Hepatocyte (in vitro differentiated cells): ENCODE measurements around the gene MAST4. TPM values are rescaled to one million over a fixed set of nuclear protein-coding genes. Genes with fewer than 3 reads are reported as not detected.

ENCODE experiments used
- DNase-seq: peaks from one replicate; pipeline ENCODE4 v3.0.0-alpha.2; 2016; ENCODE audit warnings: low spot score
- H2AFZ ChIP-seq: fragments of 200-600 bp; sonication (generic); 2 replicates; pipeline ENCODE4 v1.6.0; 2016; ENCODE audit warnings: antibody characterized with exemption, mild to moderate bottlenecking
- H3K27ac ChIP-seq: fragments of 200-600 bp; sonication (generic); 2 replicates; pipeline ENCODE4 v1.5.1; 2016; ENCODE audit warnings: mild to moderate bottlenecking
- H3K27me3 ChIP-seq: fragments of 200-600 bp; sonication (generic); 2 replicates; pipeline ENCODE4 v1.6.1; 2016
- H3K36me3 ChIP-seq: fragments of 200-600 bp; sonication (generic); replicated peaks from 2 replicates; pipeline ENCODE4 v1.5.1; 2016; ENCODE audit warnings: low read depth; ENCODE audit not compliant: insufficient read depth
- H3K4me1 ChIP-seq: fragments of 200-600 bp; sonication (generic); 2 replicates; pipeline ENCODE4 v1.5.1; 2016; ENCODE audit warnings: mild to moderate bottlenecking, moderate library complexity; ENCODE audit not compliant: insufficient read depth
- H3K4me2 ChIP-seq: fragments of 200-600 bp; sonication (generic); 2 replicates; pipeline ENCODE4 v1.6.0; 2016
- H3K4me3 ChIP-seq: fragments of 200-600 bp; sonication (generic); 2 replicates; pipeline ENCODE4 v1.5.1; 2016; ENCODE audit warnings: mild to moderate bottlenecking
- H3K79me2 ChIP-seq: fragments of 200-600 bp; sonication (generic); 2 replicates; pipeline ENCODE4 v1.6.0; 2017; ENCODE audit warnings: mild to moderate bottlenecking
- H3K9me2 ChIP-seq: fragments of 200-600 bp; sonication (generic); replicated peaks from 2 replicates; pipeline ENCODE4 v1.6.0; 2017; ENCODE audit warnings: mild to moderate bottlenecking; ENCODE audit not compliant: insufficient read depth
- H3K9me3 ChIP-seq: fragments of 200-600 bp; sonication (generic); 2 replicates; pipeline ENCODE4 v1.5.1; 2016; ENCODE audit warnings: low read depth, mild to moderate bottlenecking
- H4K20me1 ChIP-seq: fragments of 200-600 bp; sonication (generic); 2 replicates; pipeline ENCODE4 v1.6.0; 2016; ENCODE audit warnings: mild to moderate bottlenecking; ENCODE audit not compliant: insufficient read depth, poor library complexity, severe bottlenecking
- EZH2 ChIP-seq: fragments of 200-600 bp; sonication (generic); IDR thresholded peaks from 2 replicates; pipeline ENCODE4 v1.6.1; 2016; ENCODE audit warnings: antibody characterized with exemption, mild to moderate bottlenecking, borderline replicate concordance
- EZH2phosphoT487 ChIP-seq: fragments of 200-600 bp; sonication (generic); IDR thresholded peaks from one replicate; pipeline ENCODE4 v1.6.1; 2018; ENCODE audit warnings: antibody characterized with exemption, mild to moderate bottlenecking, low read depth, moderate library complexity; ENCODE audit not compliant: unreplicated experiment, severe bottlenecking
- WGBS: methylation state at CpG from one replicate; pipeline ENCODE4 v1.1.6; 2016; ENCODE audit warnings: low lambda C conversion rate; ENCODE audit errors: missing lambda C conversion rate; 5-methylcytosine and 5-hydroxymethylcytosine counted together
- polyA plus RNA-seq: library from polyadenylated mRNA; unstranded; fragments of >200 nt; fragmentation: Nextera tagmentation; extraction: Ambion mirVana; gene quantifications from 2 replicates; pipeline ENCODE4 v1.2.1, GENCODE V29; 2016
- total RNA-seq: library from RNA; depleted of rRNA; stranded (reverse); fragments of >200 nt; gene quantifications from 2 replicates; pipeline ENCODE4 v1.2.3, GENCODE V29; 2014
- TF ChIP-seq, protein P1 (sequence below): fragments of 200-600 bp; sonication (generic); IDR thresholded peaks from 2 replicates; pipeline ENCODE4 v1.5.1; 2016; ENCODE audit warnings: antibody characterized with exemption, mild to moderate bottlenecking; ENCODE audit not compliant: poor library complexity

The MAST4 gene
- total and polyA plus RNA-seq, 2 experiments from 2014 or later: 11.7 to 13.2 TPM

DNA sequence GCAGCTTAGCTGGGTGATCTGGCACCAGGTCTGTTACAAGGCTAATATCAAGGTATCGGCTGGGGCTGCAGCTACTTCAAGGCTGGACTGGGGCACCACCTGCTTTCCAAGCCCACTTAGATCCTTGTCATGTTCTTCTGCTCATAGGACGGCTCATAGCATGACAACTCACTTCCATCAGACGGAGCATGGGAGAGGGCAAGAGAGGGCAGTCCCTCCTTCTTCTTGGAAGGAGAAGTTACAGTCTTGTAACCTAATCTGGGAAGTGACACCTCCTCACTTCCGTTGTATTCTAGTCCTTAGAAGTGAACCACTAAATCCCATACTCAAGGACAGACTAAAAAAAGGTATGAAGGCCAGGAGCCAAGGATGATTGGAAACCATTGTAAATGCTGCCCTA, 258.2 kb downstream of the MAST4 start:
- H3K36me3 ChIP-seq: no peaks in the 10 kb centered on the region
- H3K4me3 ChIP-seq: no peak overlapping the region
- 95% methylated on average over 4 of the region's 4 CpGs for WGBS
- no peaks in the 10 kb centered on the region for H3K9me2 ChIP-seq
- no peaks in the 10 kb centered on the region for H3K79me2 ChIP-seq
- TF ChIP-seq EZH2: no peak
- H3K9me3 ChIP-seq: no peaks in the 10 kb centered on the region
- H3K27me3 ChIP-seq: no peaks in the 10 kb centered on the region
- no peak overlapping the region for H3K27ac ChIP-seq
- H3K4me2 ChIP-seq: no peak overlapping the region
- H3K4me1 ChIP-seq: peaks cover 9% of the 10 kb centered on the region
- no peak for DNase-seq
- no peak overlapping the region for H2AFZ ChIP-seq
- H4K20me1 ChIP-seq: no peaks in the 10 kb centered on the region

DNA sequence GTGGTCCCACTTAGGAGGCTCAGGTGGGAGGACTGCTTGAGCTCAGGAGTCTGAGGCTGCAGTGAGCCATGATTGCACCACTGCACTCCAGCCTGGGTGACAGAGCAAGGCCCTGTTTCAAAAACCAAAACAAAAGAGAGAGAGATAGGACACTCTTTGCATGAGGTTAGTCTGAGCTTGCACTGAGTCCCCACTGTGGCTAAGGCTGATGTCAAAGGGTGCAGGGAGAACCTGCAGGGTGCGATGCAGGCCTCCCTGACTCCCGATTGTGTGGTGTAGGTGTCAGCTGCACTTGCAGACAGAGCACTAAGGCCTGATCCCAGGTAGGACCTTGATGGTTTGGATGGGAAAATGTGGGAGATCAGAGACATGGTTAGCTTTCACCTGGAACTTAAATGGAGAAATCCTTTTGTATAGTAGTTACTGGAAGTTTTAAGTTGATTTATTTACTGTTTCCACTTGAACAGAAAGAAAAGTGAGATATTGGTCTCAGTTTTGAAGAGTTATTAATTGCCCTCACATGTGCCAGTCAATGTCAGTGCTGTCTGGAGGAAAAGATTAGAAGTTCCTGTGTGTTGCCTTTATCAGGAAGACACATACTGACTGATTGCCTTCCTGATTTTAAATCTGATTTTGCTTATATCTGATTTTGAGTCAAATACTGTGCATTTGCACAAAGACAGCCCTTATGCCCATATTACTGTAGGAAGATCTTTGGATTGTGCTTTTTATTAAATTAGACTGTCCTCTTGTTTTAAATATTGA, 260.0 kb downstream of the MAST4 start:
- Histone ChIP-seq H3K27ac (no peak overlapping the region), H2AFZ (no peak overlapping the region), H3K9me3 (no peaks in the 10 kb centered on the region), H3K4me3 (no peak overlapping the region), H3K4me1 (no peaks in the 10 kb centered on the region), H3K9me2 (no peaks in the 10 kb centered on the region), H3K27me3 (no peaks in the 10 kb centered on the region), H3K36me3 (no peaks in the 10 kb centered on the region), H3K79me2 (no peaks in the 10 kb centered on the region), H3K4me2 (no peak overlapping the region), H4K20me1 (no peaks in the 10 kb centered on the region)
- TF ChIP-seq EZH2phosphoT487: no peak
- no peak for TF ChIP-seq EZH2
- TF ChIP-seq, protein P1, sequence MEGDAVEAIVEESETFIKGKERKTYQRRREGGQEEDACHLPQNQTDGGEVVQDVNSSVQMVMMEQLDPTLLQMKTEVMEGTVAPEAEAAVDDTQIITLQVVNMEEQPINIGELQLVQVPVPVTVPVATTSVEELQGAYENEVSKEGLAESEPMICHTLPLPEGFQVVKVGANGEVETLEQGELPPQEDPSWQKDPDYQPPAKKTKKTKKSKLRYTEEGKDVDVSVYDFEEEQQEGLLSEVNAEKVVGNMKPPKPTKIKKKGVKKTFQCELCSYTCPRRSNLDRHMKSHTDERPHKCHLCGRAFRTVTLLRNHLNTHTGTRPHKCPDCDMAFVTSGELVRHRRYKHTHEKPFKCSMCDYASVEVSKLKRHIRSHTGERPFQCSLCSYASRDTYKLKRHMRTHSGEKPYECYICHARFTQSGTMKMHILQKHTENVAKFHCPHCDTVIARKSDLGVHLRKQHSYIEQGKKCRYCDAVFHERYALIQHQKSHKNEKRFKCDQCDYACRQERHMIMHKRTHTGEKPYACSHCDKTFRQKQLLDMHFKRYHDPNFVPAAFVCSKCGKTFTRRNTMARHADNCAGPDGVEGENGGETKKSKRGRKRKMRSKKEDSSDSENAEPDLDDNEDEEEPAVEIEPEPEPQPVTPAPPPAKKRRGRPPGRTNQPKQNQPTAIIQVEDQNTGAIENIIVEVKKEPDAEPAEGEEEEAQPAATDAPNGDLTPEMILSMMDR: no peak
- no peak for DNase-seq
- 80% methylated on average over 2 of the region's 2 CpGs for WGBS

DNA sequence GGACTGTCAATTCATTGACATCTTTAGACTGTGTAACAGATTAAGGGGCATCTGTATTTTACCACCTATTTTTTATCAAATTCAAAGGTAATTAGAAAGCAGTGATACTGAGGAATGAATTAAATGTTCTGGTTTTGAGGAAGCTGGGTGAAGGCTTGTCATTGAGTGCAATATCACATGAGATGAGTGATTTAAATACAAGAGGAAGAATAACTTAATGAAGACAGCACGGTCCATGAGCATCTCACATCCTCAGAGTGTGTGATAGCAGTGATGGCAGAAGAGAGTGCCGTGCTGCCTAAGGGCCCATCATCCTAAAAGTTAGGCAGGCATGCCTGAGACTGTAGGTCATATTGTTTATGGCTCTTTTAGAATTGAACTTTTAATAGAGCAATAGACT, 263.3 kb downstream of the MAST4 start:
- H2AFZ ChIP-seq: no peak overlapping the region
- H3K4me1 ChIP-seq: no peaks in the 10 kb centered on the region
- no peaks in the 10 kb centered on the region for H3K9me2 ChIP-seq
- WGBS: 96% methylated on average over 2 of the region's 2 CpGs
- H3K27me3 ChIP-seq: no peaks in the 10 kb centered on the region
- H3K4me3 ChIP-seq: no peak overlapping the region
- H3K36me3 ChIP-seq: no peaks in the 10 kb centered on the region
- H3K79me2 ChIP-seq: no peaks in the 10 kb centered on the region
- no peak for TF ChIP-seq EZH2phosphoT487
- no peak for TF ChIP-seq EZH2
- TF ChIP-seq, protein P1: no peak
- no peak overlapping the region for H3K4me2 ChIP-seq
- H3K9me3 ChIP-seq: no peaks in the 10 kb centered on the region
- DNase-seq: no peak
- no peaks in the 10 kb centered on the region for H4K20me1 ChIP-seq
- H3K27ac ChIP-seq: no peak overlapping the region

DNA sequence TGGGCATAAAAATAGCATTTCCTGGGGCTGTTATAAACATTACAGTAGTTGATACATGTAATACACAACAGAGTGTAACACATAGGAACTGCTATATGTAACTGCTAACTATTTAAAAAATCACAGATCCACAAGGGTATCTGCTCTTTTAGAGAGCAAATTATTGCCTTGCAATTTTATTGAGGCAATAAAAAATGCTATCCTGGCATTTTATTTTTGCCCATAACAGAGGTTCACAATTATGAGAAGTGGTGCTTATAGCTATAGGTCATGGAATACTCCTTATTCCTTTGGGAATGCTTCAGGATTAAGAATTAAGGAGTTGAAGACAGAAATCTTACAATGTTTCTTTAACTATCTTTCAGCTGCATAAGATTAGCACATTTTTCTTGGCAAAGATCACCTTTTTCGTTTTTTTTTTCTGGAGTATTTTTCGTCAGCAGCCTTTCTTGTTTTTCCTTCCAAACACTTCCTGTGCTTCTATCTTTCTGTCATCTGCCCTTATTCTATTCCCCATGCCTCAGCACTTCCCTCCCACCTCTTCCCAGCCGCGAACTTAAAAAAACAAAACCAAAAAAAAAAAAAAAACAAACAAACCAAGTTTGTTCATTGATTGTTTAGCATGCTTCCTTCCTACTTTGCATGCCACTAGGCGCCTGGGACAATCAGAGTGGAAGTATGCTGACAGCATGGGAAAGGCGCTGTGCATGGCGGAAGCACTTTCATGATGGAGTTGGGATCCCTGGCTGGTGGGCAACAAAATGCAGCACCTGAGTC, 264.2 kb downstream of the MAST4 start:
- Histone ChIP-seq H3K79me2 (no peaks in the 10 kb centered on the region), H3K4me2 (no peak overlapping the region), H3K27me3 (no peaks in the 10 kb centered on the region), H3K4me1 (no peaks in the 10 kb centered on the region), H3K4me3 (no peak overlapping the region), H3K9me2 (no peaks in the 10 kb centered on the region), H3K36me3 (no peaks in the 10 kb centered on the region), H3K27ac (no peak overlapping the region), H3K9me3 (no peaks in the 10 kb centered on the region), H4K20me1 (no peaks in the 10 kb centered on the region), H2AFZ (no peak overlapping the region)
- TF ChIP-seq EZH2 (no peak), EZH2phosphoT487 (no peak)
- TF ChIP-seq, protein P1: no peak
- 51% methylated on average over 7 of the region's 7 CpGs for WGBS
- no peak for DNase-seq
